Erythroblast (primary cell): ENCODE data around the gene SPATA17.

Experiments used
- GATA1 ChIP-seq: IDR thresholded peaks from 2 replicates; pipeline ENCODE4 v1.6.1; 2011; ENCODE audit warnings: low read depth, mild to moderate bottlenecking, control low read depth, low read length, moderate library complexity
- POLR2A ChIP-seq: IDR thresholded peaks from 2 replicates; pipeline ENCODE4 v1.6.1; 2011; ENCODE audit warnings: mild to moderate bottlenecking, low read length

DNA sequence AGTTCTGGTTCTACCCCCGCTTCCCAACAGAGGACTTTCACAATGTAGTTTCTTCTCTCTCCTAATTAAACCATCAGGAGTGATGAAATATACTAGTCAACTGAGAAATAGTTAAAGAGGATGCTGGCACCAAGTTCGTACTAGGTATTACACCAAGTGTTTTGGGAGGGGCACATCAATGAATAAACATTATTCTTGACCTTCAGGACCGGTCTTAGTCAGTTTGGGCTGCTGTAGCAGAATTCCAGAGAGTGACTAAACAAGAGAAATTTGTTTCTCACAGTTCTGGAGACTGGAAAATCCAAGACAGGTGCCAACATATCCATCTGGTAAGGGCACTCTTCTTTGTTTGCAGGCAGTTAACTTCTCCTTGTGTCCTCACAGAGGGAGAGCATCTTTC lies 103.8 kb downstream of the SPATA17 start:
- TF ChIP-seq POLR2A (no peak), GATA1 (no peak)
